Lower lobe of right lung (tissue), 2 donors: ENCODE data around the gene SRGAP3. TPM values are rescaled to one million over a fixed set of nuclear protein-coding genes. Genes with fewer than 3 reads are reported as not detected.

Experiments
- ATAC-seq, 2 donors: fragments of 200-7000 bp; cut with Tn5 transposase; one replicate each; pipeline ENCODE4 v1.9.1; 2020 to 2022; ENCODE audit warnings: mild to moderate bottlenecking in 2 of 2, moderate library complexity in 2 of 2
- DNase-seq: peaks from one replicate; pipeline ENCODE4 v3.0.0-alpha.2; 2020
- H3K27ac ChIP-seq: fragments of 200-600 bp; one replicate; pipeline ENCODE4 v1.8.0; 2022
- H3K27me3 ChIP-seq: fragments of 200-600 bp; one replicate; pipeline ENCODE4 v1.8.0; 2022; ENCODE audit warnings: low read depth
- H3K36me3 ChIP-seq: fragments of 200-600 bp; one replicate; pipeline ENCODE4 v1.8.0; 2022; ENCODE audit warnings: mild to moderate bottlenecking
- H3K4me1 ChIP-seq: fragments of 200-600 bp; one replicate; pipeline ENCODE4 v1.8.0; 2022
- H3K4me3 ChIP-seq: fragments of 200-600 bp; one replicate; pipeline ENCODE4 v1.8.0; 2022; ENCODE audit warnings: mild to moderate bottlenecking
- H3K9me3 ChIP-seq: fragments of 200-600 bp; one replicate; pipeline ENCODE4 v1.8.0; 2022
- CTCF ChIP-seq: fragments of 200-600 bp; IDR thresholded peaks from one replicate; pipeline ENCODE4 v1.8.0; 2022; ENCODE audit warnings: antibody characterized with exemption, mild to moderate bottlenecking
- intact Hi-C: fragments of 100-400 bp; cut with DNase I; formaldehyde crosslinking; loops from one replicate; pipeline ENCODE4 v1.11.0; 2022
- total RNA-seq: library from RNA; stranded (reverse); fragmentation: NEBNext Ultra II Directional; extraction: Animal tissue kit (Norgen Biotek cat#: 25700); gene quantifications from one replicate; pipeline ENCODE4 v1.2.1, GENCODE V29; 2021
- donor health status: DM: no; HTN: yes; CAD: no; lungs with severe emphysema.

The SRGAP3 gene
- total RNA-seq, 1 donor from 2014 or later, result 7.8 TPM

- no peak for TF ChIP-seq CTCF
- Histone ChIP-seq H3K27ac (no peak overlapping the region), H3K36me3 (no peaks in the 10 kb centered on the region), H3K27me3 (no peaks in the 10 kb centered on the region), H3K4me3 (no peak overlapping the region), H3K9me3 (no peaks in the 10 kb centered on the region), H3K4me1 (peaks cover 4% of the 10 kb centered on the region)
- ATAC-seq (no peak), DNase-seq (no peak)
- intact Hi-C loops, result no loop called here
Measured at GRCh38 chr3:9064850-9065249, 184.6 kb downstream of the SRGAP3 start.

GRCh38 chr3:9064251-9064650 lies 185.2 kb downstream of the SRGAP3 start:
- intact Hi-C loops, result no loop called here
- no peaks in the 10 kb centered on the region for H3K36me3 ChIP-seq
- H3K9me3 ChIP-seq, result no peaks in the 10 kb centered on the region
- no peak overlapping the region for H3K27ac ChIP-seq
- TF ChIP-seq CTCF, result no peak
- H3K4me3 ChIP-seq, result no peak overlapping the region
- H3K27me3 ChIP-seq, result no peaks in the 10 kb centered on the region
- peaks cover 4% of the 10 kb centered on the region for H3K4me1 ChIP-seq
- ATAC-seq, result no peak
- no peak for DNase-seq

- Histone ChIP-seq H3K27ac (no peak overlapping the region), H3K4me1 (peaks cover 2% of the 10 kb centered on the region), H3K27me3 (no peaks in the 10 kb centered on the region), H3K4me3 (no peak overlapping the region), H3K9me3 (no peaks in the 10 kb centered on the region), H3K36me3 (no peaks in the 10 kb centered on the region)
- intact Hi-C loops, result no loop called here
- ATAC-seq (no peak), DNase-seq (no peak)
- TF ChIP-seq CTCF, result no peak
Measured at GRCh38 chr3:9062570-9062969, 186.9 kb downstream of the SRGAP3 start.

GRCh38 chr3:9061634-9062033 lies 187.8 kb downstream of the SRGAP3 start:
- intact Hi-C loops, result no loop called here

GRCh38 chr3:9059489-9060400 lies 189.7 kb downstream of the SRGAP3 start:
- ATAC-seq, result no peak
- no peak overlapping the region for H3K4me3 ChIP-seq
- H3K27me3 ChIP-seq, result no peaks in the 10 kb centered on the region
- H3K27ac ChIP-seq, result no peak overlapping the region
- no peaks in the 10 kb centered on the region for H3K36me3 ChIP-seq
- H3K4me1 ChIP-seq, result no peaks in the 10 kb centered on the region
- TF ChIP-seq CTCF, result no peak
- H3K9me3 ChIP-seq, result no peaks in the 10 kb centered on the region
- intact Hi-C loops, result no loop called here
- no peak for DNase-seq

More at GRCh38 chr3:9061634-9062033, 187.8 kb downstream of the SRGAP3 start:
- Histone ChIP-seq H3K4me3 (no peak overlapping the region), H3K27me3 (no peaks in the 10 kb centered on the region), H3K27ac (no peak overlapping the region), H3K9me3 (no peaks in the 10 kb centered on the region), H3K4me1 (no peaks in the 10 kb centered on the region), H3K36me3 (no peaks in the 10 kb centered on the region)
- no peak for TF ChIP-seq CTCF
- ATAC-seq (no peak), DNase-seq (no peak)
